Stimulated activated CD4-positive, alpha-beta T cell treated with anti-CD3 and anti-CD28 coated beads, Interleukin-1b, Interleukin-23, amount 100 ng/mL, for 48 hours (primary cell): ENCODE data around the gene CTSE.

ENCODE experiments used
- DNase-seq: peaks from one replicate; pipeline ENCODE4 v3.0.0-alpha.2; 2020

Gene CTSE

DNA sequence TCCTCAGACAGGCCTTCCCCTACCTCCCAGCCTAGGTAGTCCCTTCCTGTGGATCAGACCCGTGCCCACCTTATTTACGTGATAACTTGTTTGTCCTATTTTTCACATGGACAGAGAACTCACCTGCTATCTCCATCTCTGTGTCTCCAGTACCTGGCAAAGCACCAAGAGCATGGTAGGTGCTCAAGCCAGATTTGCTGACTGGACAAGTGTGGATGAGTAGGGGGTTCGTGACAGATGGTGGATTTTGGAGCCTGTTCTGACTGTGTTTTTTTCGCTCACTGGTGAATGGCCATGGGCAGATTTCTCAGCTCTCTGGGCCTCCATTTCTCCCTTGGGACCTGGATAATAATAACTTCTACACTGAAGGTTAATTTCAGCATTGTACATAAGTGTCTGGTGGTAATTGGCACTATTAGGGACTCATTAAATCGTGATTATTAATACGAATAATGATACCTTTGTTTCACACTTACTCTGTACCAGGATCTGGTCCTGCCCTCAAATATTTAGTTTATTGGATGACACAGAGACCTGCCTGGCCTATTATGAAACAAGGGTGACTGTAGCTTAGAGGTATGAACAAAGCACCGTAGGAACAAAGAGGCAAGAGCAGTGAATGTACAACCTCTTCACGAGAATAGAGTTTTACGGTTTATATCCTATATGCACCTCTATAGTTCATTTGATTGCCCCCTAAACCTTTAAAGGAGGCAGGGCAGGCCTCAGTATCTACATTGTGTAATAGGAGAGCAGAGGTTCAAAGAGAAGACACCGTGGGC, 56.0 kb downstream of the CTSE start:
- no peak for DNase-seq

DNA sequence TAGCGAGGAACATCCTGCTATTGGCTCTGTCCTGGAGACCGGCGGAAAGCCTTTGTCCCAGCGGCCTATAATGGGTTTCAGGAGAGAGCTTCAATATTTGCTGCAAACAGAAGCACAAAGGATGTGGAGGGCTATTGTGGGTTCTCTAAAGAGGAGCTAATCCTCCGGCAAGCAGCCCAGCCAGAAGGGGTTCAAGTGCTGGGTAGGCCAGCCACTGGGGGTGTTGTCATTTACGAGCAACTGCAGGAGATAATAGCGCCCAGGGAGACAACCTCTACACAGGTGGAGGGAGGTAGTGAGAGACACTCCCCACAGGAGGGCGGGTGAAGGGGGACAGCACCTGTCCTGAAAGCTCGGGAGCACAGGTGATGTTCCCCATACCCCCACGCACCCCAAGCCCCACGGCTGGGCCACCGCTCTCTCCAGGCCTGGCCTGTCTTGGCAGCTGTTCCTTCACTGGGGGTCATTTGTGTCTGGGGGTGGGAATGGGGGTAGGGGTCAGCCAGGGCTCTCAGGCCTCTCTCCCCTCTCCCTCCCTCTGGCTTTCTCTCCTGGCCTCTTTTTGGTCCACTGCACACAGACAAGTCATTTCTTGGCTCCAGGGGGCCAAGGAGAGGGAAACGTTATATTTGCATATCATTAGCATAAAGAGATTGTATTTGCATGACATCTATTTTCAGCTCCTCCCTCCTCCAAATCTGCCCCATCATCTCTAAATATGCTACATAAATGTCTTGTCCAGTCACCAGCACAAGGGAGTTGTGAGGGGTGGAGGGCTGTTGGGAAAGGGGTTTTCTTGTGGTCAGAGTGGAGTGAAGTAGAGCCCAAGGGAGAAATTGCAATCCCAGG, 58.4 kb downstream of the CTSE start:
- no peak for DNase-seq

DNA sequence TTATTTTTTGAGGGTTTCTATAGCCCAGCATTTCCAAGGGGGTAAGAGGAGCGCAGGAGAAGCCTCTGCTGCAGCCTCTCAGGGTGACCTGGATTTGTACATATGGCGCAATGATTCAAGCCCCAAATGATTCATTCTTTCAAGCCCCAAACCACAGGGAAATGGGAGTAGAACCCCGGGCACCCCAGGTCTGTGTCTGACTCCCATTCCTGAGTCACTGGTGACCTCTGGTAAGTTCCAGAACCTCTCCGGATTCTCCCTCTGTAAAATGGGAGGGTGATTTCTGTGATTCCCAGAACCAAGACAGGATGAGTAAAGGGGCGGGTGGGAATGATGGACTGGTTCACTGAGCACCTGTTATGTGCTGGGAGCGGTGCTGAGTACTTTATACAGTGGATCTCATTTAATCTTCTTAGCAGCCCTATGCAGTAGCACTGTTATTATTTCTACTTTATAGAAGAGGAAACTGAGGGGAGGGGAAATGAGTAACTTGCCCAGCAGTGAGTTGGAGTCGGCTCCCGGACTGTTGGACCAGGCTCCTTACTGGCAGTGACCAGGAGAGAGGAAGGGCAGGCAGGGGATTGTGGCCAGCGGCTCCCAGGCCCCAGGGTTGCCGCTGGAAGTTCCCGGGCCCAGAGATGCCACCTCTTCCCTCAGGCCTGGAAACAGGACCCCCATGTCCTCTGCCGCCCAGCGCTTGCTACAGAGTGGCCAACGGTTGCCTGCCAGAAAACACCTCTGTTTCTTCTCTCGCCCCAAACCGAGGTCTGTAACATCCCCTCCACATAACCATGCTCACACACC, 60.1 kb downstream of the CTSE start:
- no peak for DNase-seq

DNA sequence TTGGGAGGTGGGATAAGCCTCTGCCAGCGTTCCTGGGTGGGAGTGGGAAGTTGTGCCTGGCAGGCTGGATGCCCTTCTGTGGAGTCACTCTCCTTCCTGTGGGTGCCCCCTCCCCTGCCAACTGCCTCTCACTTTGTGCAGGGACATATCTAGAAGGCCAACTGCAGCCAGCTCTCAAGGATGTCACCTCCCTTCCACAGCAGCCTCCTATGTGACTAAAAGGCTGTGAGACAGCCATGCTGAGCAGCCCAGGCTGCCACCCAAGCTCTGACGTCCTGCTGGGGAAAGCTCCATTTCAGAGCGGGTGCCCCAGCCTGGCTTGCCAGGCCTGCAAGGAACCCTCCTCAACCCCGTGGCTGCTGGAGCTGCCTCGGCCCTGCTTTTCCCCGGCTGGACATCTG, 60.9 kb downstream of the CTSE start:
- no peak for DNase-seq

DNA sequence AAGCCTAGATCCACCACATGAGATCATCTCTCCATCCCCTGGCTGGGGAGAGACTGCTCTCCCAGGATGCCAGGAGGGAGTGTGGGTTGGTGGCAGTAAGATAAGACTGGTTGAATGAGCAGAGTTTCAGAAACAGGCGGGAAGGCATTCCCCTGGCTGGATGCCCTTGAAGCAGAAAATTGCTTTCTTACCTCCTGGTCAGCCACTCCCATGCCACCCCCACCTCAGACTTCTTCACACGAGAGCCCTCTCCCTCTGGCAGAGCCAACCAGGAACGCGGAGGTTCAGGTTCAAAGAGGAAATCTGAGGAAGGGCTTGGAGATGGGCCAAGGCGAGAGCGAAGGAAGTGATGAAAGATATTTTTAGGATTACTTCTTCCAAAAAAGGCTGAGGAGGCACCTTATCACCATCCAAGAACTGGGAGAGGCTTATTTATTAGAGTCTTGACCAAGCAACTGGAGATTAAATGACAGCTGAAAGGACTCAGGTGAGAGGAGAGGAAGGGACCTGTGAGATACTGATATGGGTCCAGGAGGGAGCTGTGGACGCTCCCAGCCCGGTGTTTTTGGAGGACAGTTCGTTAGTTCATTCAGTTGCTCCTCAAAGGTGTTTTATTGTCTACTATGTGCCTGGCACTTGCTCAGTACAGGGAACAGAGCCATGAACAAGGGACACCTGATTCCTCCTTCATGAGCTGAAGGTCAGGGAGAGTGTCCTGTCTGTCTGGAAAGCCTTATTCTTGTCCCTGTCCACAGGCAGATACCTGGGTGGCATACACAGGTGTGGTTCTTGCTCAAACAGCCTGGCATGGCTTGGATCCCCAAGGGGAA, 61.5 kb downstream of the CTSE start:
- no peak for DNase-seq

DNA sequence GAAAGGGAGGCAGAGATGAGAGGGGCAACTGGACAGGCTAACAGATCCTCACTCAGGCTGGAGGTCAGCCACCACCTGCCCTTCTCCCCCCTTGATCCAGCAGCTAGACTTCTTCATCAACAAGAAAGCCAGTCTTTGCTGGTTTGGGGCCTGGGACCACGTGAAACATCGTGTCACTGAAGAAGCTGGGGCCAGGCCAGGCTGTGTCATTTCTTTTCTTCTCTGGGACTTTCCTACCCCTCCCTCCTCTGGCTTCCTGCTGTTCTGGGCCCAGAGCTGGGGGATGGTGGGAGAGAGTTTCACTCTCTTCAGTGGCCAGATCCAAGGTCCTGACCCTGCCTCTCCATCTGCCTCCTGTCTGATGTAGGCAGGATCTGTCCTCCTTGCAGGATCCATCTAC, 62.3 kb downstream of the CTSE start:
- peak; percentile 16 for DNase-seq

DNA sequence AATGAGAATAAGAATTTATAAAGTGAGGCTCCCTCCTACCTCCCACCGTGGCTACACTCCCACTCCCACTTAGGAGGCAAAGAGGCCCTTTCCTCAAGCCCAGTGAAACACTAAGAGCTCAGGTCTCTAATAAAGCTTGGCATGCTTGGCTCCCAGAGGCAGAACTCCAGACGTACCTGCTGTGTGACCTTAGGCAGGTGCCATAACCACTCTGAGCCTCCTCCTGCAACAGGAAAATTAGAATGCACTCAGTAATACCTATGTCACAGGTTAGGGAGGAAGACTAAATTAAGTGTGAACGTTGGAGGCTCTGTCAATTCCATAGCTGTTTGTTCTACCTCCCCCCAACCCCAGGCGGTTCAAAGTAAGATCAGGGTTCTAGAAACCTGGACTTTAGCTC, 63.9 kb downstream of the CTSE start:
- no peak for DNase-seq
